ENCODE results near the gene ESRRB. TPM values are rescaled to one million over a fixed set of nuclear protein-coding genes. Genes with fewer than 3 reads are reported as not detected.

The ESRRB gene
- polyA plus RNA-seq, 4 donors: 6.8 to 9.0 (median 8.0) TPM

GRCh38 chr14:76351941-76352340 is 24.0 kb upstream of the ESRRB start:
- no peak for DNase-seq (ENCODE audit: low read depth in 4 of 4, low spot score in 2 of 4)

DNA sequence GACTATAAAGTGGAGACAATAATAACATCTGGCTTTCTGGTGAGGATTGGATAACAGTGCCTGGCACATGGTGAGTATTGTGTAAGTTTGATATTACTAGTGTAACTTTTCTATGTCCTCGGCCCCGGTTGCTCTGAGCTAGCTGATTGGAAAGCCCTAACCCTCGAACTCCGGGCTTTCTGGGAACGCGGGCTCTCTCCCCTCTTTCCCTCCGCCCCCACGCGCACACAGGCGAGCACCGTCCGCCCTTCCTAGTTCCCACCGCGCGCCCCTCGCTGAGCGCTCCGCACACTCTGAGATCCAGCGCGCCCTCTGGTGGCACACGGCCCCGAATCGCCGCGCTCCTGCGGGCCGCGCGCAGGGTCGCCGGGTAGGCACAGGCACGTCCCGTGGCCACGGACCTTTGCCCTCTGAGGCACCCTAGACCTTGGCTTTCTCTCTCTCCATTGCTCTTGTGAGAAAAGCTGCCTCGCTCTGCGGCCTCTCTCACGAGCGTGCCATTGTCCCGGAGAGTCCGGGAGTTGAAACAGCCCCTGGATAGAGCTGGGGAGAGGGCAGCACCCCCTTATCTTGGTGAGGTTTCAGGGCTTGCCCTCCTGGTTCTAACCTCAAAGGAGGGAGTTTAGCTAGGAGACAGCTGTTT is 23.2 kb upstream of the ESRRB start:
- no peak for DNase-seq (ENCODE audit: low read depth in 4 of 4, low spot score in 2 of 4)

- DNase-seq (ENCODE audit: low read depth in 4 of 4, low spot score in 2 of 4): no peak
Measured at GRCh38 chr14:76354310-76354709, 21.6 kb upstream of the ESRRB start.

GRCh38 chr14:76355771-76356170 is 20.2 kb upstream of the ESRRB start:
- no peak for DNase-seq (ENCODE audit: low read depth in 4 of 4, low spot score in 2 of 4)

- DNase-seq (ENCODE audit: low read depth in 4 of 4, low spot score in 2 of 4): no peak
Measured at GRCh38 chr14:76371066-76371465, 4.9 kb upstream of the ESRRB start.

DNA sequence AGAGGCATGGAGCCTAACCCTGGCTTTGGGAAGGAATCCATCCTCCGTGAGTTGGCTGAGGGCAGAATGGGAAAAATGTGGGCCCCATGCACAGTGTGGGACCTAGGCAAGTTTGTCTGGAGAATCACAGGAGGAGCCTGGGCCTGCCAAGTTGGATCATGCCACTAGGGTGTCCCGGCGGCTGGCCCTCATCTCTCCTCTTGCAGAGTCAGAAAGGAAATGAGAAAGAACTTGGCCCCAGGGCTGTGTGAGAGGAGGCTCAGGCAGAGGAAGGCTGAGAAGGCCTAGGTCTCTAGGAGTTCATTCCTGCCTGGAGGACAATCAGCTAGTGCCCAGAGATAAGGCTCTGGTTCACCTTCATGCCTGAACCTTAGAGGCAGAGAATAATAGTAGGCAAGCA is 2.5 kb upstream of the ESRRB start:
- DNase-seq (ENCODE audit: low read depth in 4 of 4, low spot score in 2 of 4): no peak

- no peak for DNase-seq (ENCODE audit: low read depth in 4 of 4, low spot score in 2 of 4)
Measured at GRCh38 chr14:76375484-76375883, 453 bp upstream of the ESRRB start.

GRCh38 chr14:76376409-76376877 is 506 bp downstream of the ESRRB start:
- no peak for DNase-seq (ENCODE audit: low read depth in 4 of 4, low spot score in 2 of 4)

GRCh38 chr14:76376878-76377734 is 1.2 kb downstream of the ESRRB start:
- DNase-seq (ENCODE audit: low read depth in 4 of 4, low spot score in 2 of 4): no peak

DNA sequence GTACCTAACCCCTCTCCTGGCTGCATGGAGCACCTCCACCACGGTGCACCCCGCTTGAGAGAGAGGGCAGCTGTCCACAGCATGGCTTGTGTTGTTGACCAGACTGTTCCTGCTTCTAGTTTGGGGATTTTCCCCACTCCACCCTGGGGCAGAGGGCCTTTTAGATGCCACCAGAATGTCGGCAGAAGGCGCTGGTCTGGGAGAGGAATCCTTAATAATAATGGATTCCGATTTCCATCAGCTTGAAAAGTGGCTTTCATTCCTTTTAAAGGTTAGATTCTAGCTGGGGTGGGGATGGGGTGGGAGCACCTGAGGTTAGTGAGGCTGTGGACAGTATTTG is 1.8 kb downstream of the ESRRB start:
- DNase-seq (ENCODE audit: low read depth in 4 of 4, low spot score in 2 of 4): no peak

DNA sequence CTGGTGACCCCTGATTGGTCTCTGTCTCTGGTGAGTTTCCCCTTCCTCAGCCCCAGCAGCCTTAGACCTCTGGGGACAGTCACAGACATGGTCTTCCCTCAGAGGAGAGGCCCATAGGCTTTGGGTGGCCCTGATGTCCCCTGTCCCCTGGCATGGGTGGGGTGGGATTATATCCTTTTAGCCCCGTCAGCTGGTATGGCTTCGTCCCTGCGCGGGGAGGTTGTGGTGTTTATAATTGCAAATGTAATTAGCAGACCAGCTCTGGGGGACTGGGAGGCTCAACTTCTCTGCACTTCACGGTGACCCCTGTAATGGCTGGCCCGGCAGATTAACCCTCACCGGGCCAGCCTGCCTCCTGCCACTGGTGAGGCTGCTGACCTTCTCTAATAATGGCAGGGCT is 5.1 kb downstream of the ESRRB start:
- DNase-seq (ENCODE audit: low read depth in 4 of 4, low spot score in 2 of 4): no peak

DNA sequence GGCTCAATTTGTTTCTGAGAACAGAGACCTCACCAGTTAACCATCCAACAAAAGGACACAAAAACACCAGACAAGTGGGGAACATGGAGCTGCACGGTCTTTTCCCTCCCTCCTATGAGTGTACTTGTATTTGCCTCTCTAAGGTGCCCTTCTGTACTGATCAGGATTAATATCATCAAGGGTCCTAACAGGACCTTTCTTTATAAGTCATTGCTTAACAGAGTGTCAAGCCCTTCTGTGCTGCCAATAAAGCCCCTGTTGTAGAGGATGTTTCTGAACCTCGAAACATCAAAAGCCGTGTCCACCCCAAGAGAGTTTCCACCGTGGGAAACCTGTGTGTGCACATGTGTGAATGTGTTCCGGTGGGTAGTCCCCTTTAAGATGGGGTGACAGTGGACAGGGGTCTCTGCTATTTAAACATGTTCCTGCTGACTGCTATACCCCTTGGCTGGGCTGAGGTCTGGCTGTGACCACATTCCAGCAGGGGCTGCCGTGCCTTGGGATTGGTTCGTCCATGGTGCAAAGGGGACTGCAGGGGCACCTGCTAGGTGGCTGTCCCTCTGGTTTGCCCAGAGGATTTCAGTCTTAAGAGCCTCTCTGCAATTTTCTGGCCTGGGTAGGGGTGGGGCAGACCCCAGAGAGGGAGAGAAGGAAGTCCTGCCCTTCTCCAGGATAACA is 6.0 kb downstream of the ESRRB start:
- DNase-seq (ENCODE audit: low read depth in 4 of 4, low spot score in 2 of 4): no peak

DNA sequence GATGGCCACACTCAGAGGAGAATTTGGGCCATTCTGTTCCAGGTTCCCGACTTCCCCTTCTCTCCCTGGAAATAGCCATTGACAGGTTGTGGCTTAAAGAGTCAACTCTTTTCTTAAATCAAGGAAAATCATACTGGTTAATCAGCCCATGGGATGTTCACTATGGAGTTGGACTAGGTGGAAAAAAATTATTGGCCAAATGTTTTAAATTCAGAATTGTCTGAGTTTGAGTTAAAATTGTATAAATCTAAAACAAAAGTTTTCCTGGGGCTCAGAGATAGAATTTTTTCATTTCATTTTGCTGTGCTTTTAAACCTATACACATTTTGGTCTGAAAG is 6.5 kb downstream of the ESRRB start:
- DNase-seq (ENCODE audit: low read depth in 4 of 4, low spot score in 2 of 4): no peak

GRCh38 chr14:76385435-76385834 is 9.5 kb downstream of the ESRRB start:
- DNase-seq (ENCODE audit: low read depth in 4 of 4, low spot score in 2 of 4): no peak

- DNase-seq (ENCODE audit: low read depth in 4 of 4, low spot score in 2 of 4): peak in 2 of 4 donors; percentile 42 to 62
Measured at GRCh38 chr14:76386944-76387782, 11.2 kb downstream of the ESRRB start.

- no peak for DNase-seq (ENCODE audit: low read depth in 4 of 4, low spot score in 2 of 4)
Measured at GRCh38 chr14:76389841-76390240, 13.9 kb downstream of the ESRRB start.

GRCh38 chr14:76390621-76391020 is 14.7 kb downstream of the ESRRB start:
- DNase-seq (ENCODE audit: low read depth in 4 of 4, low spot score in 2 of 4): no peak

DNA sequence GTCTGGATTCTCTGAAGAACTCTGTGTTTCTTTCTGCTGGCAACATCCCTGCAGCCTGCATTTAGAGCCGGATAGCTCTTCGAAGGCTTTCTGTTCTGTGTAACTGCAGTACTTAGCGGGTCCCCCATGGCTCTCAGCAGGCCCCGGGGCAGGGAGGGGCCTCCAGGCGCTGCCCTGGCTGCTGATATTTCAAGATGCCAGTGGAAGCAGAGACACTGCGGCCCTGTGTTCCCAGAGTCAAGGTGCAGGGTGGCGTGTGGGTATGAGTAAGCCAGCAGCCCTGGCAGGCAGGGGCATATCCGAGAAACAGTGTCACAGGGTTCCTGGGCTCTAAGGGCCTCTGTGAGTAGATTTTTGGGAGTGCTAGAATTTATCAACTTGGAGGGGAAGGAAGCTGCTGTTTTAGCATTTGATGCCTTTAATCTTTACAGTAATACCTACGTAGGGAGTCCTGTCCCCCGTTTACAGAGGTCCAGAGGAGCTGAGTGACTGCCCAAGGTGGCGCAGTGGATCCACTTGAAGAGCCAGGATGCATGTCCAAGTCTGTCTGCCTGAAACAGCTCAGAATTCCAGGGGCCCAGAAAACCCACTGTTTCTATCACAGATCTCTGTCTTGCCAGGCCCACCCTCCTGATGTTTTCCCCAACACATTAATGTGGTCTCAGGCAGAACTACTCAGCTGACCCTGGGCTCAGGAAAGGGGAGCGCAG is 16.2 kb downstream of the ESRRB start:
- DNase-seq (ENCODE audit: low read depth in 4 of 4, low spot score in 2 of 4): no peak

- no peak for DNase-seq (ENCODE audit: low read depth in 4 of 4, low spot score in 2 of 4)
Measured at GRCh38 chr14:76394569-76394968, 18.6 kb downstream of the ESRRB start.

GRCh38 chr14:76395161-76395560 is 19.2 kb downstream of the ESRRB start:
- DNase-seq (ENCODE audit: low read depth in 4 of 4, low spot score in 2 of 4): no peak

All from left renal cortex interstitium (tissue), 4 donors.